GM18517 (cell line): Measurements from ENCODE around the gene RRP8.
A peak's percentile ranks its signal among the peaks of the same experiment; 100 is the strongest.

Experiments
- ATAC-seq: cut with Tn5 transposase; IDR thresholded peaks from one replicate; pipeline ENCODE4 v1.9.1; 2021; ENCODE audit warnings: mild to moderate bottlenecking, moderate library complexity; ENCODE audit not compliant: unreplicated experiment

The RRP8 gene

GRCh38 chr11:6633422-6634408 lies 30.3 kb upstream of the RRP8 start:
- no peak for ATAC-seq

GRCh38 chr11:6632116-6633073 lies 29.0 kb upstream of the RRP8 start:
- ATAC-seq, result no peak

- no peak for ATAC-seq
Measured at GRCh38 chr11:6631361-6631890, 28.0 kb upstream of the RRP8 start.

- ATAC-seq, result no peak
Measured at GRCh38 chr11:6630632-6631291, 27.3 kb upstream of the RRP8 start.

- no peak for ATAC-seq
Measured at GRCh38 chr11:6629892-6630631, 26.6 kb upstream of the RRP8 start.

- no peak for ATAC-seq
Measured at GRCh38 chr11:6629573-6629891, 26.1 kb upstream of the RRP8 start.

- ATAC-seq, result no peak
Measured at GRCh38 chr11:6628526-6628925, 25.1 kb upstream of the RRP8 start.

- peak; percentile 92 for ATAC-seq
Measured at GRCh38 chr11:6627762-6628241, 24.4 kb upstream of the RRP8 start.

- ATAC-seq, result no peak
Measured at GRCh38 chr11:6626971-6627761, 23.8 kb upstream of the RRP8 start.

- ATAC-seq, result no peak
Measured at GRCh38 chr11:6625832-6626420, 22.5 kb upstream of the RRP8 start.

GRCh38 chr11:6625156-6625831 lies 21.9 kb upstream of the RRP8 start:
- no peak for ATAC-seq

- ATAC-seq, result no peak
Measured at GRCh38 chr11:6623391-6624363, 20.3 kb upstream of the RRP8 start.

- ATAC-seq, result no peak
Measured at GRCh38 chr11:6622261-6623171, 19.1 kb upstream of the RRP8 start.

- no peak for ATAC-seq
Measured at GRCh38 chr11:6621711-6622211, 18.3 kb upstream of the RRP8 start.

GRCh38 chr11:6620636-6621035 lies 17.2 kb upstream of the RRP8 start:
- no peak for ATAC-seq
